Stimulated activated CD8-positive, alpha-beta memory T cell treated with anti-CD3 and anti-CD28 coated beads, Interleukin-2, amount 100 ng/mL, for 48 hours (primary cell): ENCODE data around the gene ROPN1.
A peak's percentile ranks its signal among the peaks of the same experiment; 100 is the strongest.
"Not testable (repeated sequence)": the region's sequence is repeated elsewhere in the genome, so short reads cannot be mapped to it uniquely, and the experiment has no call there.

Experiments
- DNase-seq, 2 donors: peaks; one replicate each; pipeline ENCODE4 v3.0.0-alpha.2; 2020; ENCODE audit warnings: low read depth in 2 of 2

ROPN1 gene

DNA sequence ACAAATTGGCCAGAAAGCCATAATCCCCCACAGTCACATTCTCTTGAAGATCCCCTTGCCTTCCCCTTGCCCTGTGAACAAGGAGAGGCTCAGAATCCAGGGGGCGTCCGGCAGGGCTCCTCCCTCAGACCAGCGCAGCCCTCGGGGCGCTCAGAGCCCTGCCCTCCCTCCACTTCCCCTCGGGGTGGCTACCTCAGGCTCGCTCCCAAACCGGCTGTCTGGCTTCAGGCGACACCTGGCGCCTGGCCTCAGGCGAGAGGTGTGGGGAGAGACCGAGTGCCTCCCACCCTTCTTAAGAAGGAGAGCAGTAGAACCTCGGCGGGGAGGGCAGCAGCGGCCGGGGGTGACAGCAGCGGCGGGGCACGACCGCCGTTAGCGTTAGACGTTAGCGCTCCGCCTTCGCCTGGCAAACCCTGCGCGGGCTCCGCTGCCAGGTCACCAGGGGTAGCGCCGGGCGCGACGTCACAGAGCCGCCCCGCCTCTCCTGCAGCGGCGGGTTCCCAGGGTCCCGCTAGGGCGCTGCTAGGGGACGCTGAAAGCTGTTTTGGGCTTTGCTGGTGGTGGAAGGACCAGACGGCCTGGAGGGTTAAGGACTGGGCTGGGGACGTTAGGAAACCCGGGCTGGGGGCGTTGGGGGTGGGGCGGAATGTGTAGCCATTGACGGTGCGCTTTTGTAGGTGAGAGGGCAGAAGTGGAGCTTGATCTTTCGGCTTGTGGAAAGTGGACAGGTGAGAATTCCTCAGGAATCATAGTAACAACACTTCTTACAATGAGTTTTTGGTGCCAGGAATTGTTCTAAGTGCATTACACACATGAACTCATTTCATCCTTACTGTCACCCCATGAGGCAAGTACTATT is at the start of gene ROPN1:
Gene ROPN1 (minus strand): TSS at position 395 of the 859 bp plus-strand sequence. CDS start 11,643 bp downstream, outside the sequence.
- not testable (repeated sequence) for DNase-seq

DNA sequence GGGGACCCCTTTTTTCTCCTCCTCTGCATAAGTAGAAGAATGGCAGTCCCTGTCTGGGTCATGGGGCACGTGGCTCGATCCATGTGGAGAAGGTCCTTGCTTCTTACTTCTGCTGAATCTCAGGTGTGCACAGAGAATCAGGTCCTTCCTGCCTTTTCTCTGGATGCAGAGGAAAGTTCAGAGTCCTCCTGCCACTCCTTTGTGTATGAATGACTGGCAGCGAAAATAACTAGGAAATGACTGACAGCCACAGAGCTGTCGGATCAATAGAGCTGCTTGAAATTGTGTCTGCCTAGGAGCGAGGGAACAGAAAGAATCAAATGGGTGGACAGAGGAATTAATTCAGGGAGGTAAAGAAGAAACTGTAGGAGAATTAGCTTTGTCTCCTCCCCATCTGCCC is 49.6 kb upstream of the ROPN1 start:
- DNase-seq = no peak

DNA sequence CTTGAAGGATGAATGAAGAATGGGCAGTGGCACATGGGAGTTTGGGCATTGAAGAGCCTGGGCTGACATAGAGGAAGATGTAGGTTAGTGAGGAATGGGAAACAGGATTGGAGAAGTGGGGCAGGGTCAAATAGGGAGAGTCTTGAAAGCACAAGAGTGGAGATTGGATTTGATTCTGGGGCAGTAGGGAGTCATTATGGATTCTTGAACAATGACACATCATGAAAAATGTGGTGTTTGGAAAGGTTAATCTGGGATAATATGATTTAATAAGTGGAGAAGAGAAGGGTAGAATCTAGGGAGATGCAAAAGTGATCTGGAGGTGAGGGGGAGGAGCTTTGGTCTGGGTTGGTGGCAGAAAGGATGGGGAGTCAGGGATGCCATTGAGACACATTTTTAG is 45.4 kb upstream of the ROPN1 start:
- DNase-seq = no peak

DNA sequence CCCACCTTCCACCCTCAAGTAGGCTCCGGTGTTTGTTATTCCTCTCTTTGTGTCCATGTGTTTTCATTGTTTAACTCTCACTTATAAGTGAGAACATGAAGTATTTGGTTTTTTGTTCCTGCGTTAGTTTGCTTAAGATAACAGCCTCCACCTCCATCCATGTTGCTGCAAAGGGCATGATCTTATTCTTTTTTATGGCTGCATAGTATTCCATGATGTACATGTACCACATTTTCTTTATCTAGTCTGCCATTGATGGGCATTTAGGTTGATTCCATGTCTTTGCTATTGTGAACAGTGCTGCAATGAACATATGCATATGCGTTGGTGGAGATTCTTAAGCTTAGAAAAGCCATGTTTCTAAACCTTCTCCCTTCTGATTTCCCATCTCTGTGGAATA is 44.3 kb upstream of the ROPN1 start:
- not testable (repeated sequence) for DNase-seq

DNA sequence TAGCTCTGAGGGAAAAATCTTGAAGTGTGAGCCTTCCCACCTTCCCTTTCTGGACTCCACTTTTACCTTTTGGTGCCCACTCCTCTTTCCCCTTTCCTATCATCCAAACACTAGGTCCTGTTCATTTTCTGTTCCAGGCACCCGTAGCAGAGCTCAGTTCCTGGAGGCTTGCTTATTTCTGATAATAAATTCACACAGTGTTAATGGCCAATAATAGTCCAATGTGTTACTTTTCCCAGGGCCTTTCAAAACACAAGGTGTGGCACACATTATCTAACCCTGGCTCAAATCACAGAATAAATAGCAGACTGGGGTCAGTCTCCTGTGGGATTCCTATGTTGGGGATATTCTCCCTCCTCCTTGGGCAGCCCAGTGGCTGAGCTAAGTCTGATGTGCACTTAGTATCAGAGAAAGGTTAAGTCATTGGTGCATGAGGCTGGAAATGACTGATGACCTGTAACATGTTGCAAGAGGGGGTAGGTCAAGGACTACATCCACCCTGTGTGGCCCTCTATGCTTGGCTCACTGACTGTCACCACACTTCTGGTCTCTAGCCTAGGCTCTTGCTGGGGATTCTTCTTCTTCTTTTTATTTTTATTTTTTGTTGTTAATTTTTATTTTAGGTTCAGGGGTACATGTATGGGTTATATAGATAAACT is 43.7 kb upstream of the ROPN1 start:
- no peak for DNase-seq

DNA sequence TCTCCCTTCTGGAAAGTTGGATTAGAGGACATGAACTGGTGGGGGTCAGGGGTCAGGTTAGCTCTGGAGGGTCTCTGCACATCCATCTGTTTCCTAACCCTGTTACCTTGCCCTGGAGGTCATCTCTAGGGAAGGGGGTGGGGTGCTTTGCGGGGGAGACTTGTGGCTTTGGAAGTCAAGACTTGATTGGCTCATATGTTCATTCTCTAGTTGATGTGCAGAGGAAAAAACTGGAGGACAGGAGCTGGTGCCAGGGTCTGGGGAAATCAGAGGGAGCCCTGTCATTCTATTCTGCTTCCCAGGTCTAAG is 42.9 kb upstream of the ROPN1 start:
- DNase-seq = no peak

DNA sequence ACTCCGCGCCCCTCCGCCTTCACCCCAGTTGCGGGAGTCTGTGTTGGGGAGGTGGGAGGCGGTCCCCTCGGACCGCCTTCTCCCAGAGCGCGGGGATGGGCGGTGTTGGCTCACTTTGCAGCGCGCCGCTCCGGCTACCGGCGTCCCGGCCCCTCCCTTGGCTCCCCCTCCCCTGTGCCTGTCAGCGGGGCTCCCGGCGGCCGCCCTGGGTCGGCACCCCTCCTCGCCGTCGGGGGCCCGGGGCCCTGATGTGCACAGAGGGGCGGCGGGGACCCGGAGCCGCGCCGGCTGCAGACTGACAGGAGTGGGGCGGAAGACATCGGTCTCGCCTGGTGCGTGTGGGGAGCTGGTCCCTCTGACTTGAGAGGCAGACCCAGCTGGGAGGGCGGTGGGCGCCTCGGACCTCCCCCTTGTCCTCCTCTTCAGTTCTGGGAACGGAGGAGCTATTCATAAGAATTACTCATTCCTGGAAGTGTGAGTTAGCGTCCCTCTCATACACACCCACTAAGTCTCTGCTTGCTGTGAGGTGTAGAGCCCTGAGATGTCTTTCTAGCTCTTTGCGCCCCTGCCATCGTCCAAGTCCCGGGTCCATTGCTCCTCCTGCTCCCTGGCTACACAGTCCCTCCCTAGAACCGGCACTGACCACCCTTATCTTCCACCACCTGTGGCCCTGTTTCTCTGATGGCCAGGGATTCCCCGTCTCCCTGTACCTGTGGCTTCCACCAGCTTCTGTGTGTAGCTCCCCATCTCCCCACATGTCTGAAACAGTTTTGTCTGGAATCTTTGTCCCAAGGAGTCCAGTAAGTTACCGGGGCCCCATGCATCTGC is 42.3 kb upstream of the ROPN1 start:
- peak in 1 of 2 donors; percentile 20 for DNase-seq

DNA sequence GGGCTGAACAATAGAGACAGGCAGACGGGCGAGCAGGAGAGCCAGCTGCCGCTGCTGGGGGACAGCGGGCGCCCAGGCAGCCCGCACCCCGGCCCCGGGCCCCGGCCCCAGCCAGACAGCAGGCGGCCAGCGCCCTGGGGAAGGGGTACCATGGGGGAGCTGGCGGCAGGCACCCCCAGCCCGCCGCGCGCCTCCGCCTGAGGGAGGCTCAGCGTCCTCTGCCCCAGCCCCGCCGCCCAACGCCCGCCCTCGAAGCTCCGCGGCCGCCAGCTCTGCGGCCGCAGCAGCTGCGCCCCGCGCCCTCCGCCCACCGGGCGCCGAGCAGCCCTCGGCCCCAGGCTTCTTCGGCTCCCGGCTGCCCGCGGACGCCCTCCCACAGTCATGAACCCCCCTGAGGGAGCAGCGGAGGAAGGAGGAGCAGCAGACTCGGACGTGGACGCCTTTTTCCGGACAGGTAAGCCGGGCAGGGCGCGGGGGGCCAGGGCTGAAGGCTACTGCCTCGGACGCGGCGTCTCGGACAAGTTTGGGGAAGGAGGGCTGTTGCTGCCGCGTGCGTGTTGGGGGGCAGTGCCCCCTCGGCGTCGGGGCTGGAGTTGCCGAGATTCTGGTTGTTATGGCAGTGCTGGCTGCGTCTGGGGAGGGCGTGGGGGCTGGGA is 41.6 kb upstream of the ROPN1 start, which contains the start of gene KALRN:
Gene KALRN (plus strand): TSS at position 10 of the 656 bp plus-strand sequence.
- peak in 1 of 2 donors; percentile 1 for DNase-seq

DNA sequence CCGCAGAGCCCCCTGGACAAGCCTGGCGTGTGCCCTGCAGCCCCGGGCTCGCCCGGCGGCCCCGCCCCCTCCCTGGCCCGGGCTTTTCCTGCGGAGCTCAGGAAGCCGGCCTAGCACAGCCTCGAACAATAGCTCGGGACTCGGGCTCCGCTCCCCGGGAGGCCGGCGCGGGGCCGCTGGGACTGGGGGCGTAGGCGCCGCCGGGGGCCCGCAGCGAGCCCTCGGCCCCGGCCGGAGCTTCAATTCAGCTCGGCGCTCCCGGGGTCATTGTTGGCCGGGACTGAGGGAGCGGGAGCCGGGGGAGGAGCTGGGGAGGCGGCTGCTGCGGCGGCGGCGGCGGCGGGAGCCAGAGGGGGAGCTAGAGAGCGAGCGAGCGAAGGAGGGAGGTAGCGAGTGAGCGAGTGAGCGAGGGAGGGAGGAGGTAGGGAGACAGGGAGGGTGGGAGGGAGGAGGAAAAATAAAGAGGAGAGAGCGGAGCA is 41.0 kb upstream of the ROPN1 start:
- peak; percentile 50 to 66 for DNase-seq

DNA sequence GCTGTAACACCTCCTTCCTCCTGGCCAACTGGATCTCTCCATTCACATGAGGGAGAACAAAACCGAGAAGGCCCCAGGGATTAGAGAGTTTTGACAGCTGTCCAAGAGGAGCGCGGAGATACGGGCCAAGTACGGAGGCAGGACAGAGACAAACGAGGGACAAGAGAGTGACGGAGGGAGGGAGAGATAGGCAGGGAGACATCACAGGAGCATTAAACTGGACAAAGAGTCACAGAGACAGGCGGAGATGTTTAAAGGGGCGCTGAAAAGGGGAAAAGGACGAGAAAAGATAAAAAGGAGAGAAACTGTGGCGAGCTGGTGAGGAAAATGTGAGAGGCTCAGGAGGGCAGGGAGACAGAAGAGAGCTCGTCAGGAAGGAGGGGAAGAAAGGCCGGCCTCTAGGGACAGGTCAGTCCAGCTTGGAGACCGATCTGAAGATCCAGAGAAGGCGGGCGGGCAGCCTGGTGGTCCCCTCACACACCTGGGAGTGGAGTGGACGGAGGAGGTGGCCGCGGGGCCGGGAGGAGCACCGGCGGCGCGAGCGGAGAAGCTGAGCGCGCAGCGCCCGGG is 40.5 kb upstream of the ROPN1 start:
- DNase-seq = no peak

DNA sequence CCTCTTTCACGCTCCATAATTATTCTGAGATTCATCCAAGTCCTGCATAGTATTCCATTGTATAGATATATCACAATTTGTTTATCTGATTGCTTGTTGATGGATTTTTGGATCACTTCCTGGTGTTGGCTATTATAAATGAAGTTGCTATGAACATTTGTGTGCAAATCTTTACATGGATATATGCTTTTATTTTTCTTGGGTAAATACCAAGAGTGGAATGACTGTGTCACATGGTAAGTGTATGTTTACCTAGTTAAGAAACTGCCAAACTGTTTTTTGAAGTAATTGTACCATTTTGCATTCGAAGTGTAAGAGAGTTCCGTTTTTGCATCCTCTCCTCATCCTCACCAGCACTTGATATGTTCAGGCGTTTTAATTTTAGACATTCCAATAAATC is 34.6 kb upstream of the ROPN1 start:
- no peak for DNase-seq

DNA sequence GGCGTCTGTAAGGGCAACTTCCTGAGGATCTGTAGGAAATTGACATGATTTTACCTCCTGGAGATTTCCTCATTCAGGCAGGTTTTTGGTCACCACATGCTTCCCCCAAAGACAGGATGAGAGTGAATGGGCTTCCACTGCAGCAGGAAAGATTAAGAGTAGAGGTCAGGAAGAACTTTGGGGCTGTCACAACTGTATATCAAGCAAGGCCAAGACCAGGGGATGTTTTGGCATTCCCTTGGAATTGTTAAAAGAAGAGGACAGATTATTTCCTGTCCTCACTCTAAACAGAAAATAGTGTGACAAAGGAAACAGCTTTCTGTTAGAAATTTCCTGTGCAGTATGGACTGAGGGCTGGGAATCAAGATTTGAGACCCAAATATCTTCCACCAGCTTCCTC is 31.6 kb upstream of the ROPN1 start:
- DNase-seq = not testable (repeated sequence)

DNA sequence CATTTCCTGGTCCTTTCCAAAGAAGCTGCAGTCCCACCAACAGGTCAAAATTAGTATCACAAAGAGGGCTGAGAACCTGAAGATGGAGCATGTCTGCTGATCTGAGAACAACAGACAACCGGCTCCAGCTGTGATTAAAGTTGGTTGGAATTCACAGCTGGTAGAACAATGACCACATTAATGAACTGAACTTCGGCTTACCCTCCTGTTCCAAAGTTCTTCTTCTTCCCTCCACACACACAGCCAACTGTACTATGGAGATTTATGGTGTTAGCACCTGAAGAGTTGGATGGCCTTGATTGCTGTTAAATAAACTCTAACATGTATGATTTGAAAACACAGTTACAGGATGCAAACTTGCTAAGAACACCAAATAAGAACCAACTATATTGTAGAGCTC is 27.4 kb upstream of the ROPN1 start:
- DNase-seq = no peak

DNA sequence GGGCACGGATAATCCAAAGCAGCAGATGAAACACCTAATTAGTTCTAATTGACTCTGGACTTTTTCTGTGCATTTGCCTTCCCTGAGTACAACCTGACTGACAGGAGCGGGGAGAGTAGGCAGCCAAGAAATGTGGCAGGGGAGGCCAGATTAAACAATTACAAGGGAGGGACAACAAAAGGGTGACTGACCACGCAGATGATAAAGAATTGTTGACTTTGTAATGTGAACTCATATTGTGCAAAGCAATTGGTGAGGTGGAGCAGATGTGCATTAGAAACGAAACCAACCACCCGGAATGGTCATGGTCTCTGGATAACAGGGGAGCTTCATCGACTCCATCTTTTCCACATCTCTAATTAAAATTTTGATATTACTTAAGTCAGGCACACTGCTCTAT is 25.6 kb upstream of the ROPN1 start:
- DNase-seq = not testable (repeated sequence)

DNA sequence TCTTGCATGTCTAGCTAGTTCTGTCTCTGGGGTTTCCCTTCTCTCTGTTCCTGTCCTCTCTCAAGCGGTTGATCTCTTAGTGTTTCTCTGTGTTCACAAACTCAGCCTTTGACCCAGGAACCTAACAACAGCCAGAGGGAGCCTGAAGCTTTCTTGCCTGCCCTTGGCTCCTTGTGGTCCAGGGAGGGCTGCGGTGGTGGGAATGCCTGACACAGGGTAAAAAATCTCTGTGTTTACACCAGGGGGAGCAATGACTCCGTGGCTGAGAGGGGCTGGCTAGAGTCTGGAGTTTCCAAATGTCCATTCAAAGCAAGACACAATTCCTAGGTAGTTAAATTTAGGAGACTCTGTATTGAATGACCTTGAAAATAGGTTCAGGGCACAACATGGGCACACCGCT is 24.6 kb upstream of the ROPN1 start:
- DNase-seq = not testable (repeated sequence)

DNA sequence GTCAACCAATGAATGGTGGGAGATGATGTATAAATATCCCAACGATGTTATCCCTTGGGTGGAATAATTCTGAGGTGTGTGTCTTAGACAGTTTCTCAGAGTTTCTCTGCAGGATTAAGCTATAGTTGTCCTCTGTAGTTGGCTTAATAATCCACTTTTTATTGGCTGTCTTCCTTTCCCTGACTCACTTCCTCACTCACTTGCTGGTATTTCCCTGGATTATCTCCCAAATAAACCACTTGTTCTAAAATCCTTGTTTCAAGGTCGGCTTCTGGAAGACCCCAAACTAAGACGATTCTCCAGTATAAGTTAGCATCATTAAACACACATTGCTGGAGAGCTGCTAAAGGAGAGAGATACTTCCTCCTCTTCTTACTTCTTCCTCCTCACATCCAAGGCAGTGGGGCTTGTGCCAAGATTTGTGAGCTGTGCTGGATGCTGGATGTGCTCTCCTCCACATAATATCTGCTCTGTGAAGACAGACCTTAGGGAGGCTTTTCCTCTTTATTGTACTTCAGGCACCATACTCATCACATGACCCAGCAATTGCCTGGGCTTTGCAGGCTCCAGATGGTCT is 22.5 kb upstream of the ROPN1 start:
- DNase-seq = no peak

DNA sequence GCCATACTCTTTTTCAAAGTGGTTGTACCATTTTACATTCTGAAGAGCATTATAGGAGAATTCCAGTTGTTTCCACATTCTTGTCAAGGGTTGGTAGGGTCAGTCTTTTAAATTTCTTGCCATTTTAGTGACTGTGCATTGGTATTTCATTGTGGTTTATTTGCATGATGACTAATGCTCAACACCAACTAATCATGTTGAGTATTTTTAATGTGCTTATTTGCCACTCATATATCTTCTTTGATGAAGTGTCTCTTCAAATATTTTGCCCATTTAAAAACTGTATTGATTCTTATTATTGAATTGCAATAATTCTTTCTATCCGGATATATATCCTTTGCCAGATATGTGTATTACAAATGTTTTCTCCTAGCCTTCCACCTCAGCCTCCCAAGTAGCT is 16.4 kb upstream of the ROPN1 start:
- DNase-seq = not testable (repeated sequence)

DNA sequence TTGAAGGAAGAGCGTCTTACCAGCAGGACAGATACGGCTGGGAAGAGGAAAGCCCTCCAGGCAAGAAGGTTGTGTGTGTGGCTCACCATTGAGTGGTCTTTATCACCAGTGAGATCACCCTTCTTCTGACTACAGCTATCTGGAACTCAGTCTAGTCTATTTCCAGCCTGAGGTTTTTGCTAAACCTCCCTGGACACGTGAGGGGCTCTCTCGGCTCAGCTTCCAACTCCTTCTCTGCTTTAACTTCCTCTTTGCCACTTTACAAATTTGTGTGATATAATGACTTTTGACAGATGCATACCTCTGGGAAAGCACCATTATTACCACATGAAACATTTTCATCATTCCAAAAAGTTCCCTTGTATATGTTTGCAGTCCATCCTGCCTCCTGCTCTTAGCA is 15.3 kb upstream of the ROPN1 start:
- no peak for DNase-seq

DNA sequence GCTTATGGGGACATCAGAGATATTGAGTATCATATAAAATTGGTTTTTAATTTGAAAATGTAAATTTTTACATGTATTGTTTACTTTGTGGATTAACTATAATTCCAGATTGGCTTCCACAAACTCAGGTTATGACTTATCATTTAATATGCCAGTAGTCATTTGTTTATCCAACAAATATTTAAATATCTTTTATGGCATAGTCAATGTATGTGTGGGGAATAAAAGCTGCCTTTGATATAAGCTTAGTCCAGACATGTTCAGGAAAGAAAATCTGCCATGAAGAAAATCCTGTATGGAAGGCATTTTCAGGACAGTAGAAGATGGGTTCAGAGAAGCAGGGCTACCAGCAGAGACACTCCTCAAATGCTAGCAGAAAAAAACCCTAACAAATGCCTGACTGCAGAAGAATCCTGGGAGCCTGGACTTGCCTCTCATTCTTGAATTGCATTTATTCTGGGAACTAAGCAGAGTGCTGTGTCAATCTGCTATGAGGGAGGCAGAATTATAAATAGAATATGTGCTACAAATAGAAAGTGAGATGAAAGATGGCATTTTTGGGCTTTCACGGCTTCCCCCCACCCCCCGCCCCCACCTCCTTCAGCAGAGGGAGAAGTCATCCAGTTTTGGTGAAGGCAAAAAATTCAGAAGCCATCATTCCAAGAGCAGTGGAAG is 10.6 kb upstream of the ROPN1 start:
- DNase-seq = not testable (repeated sequence)

DNA sequence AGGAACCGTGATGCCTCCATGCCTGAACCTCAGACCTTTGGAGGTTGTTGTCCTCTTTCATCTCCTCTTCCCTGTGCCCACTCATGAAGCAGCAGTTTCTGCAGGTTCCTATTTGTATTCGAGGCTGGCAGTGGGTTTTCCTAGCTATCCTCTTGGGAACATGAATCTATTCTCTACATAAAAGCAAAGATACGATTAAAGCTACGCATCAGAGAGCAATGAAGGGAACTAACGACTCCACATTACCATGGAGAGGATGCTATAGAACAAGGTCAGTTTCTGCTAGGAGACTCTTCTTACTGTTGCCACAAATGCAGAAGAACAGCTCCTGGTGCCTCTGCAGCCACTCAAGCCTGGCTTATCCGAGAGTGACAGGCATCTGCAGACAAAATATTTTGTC is 9.4 kb upstream of the ROPN1 start:
- DNase-seq = not testable (repeated sequence)
